EH (cell line): ENCODE data around the gene GLIPR1.
A peak's percentile ranks its signal among the peaks of the same experiment; 100 is the strongest.
"Not testable (repeated sequence)": the region's sequence is repeated elsewhere in the genome, so short reads cannot be mapped to it uniquely, and the experiment has no call there.

Source experiments
- DNase-seq: peaks from one replicate; pipeline ENCODE4 v3.0.0-alpha.2; 2015; ENCODE audit warnings: low read depth

Gene GLIPR1

DNA sequence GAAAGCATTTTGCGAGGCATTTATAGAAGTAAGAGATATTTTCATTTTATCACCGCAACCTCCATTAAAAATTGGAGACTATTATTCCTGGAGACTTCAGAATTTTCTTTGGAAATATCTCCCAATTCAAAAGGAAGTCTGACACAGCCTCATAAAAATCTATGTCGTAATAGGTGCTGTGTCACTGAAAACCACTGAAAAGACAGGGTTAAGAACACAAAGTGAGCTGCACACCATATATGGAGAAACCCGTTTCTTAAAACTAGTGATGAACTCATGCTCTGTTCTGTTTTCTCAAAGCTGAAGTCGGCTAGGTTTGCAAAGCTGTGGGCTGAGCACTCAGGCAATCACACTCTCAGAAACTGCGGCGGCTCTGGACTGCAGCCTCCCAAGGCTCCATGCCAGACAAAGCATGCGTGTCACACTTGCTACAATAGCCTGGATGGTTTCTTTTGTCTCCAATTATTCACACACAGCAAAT lies at the start of gene GLIPR1:
TSS of gene GLIPR1 (plus strand) at position 287 of the 481 bp plus-strand sequence. CDS start at position 413, 126 bp downstream.
- peak; percentile 99 for DNase-seq

DNA sequence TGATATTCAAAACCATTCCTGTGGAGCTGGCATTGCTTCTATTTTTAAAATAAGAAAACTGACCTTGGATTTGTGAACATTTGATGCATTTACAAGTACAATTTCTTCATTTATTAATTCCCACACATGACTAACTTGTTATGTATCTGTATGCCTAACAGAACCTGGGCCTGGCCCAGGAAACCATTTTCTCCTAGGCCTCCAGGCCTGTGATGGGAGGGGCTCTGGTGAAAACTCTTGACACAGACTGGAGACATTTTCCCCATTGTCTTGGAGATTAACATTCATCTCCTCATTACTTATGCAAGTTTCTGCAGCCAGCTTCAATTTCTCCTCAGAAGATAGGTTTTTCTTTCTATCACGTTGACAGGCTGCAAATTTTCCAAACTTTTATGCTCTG lies 47.6 kb upstream of the GLIPR1 start:
- DNase-seq: no peak

GRCh38 chr12:75437564-75437963 lies 43.0 kb upstream of the GLIPR1 start:
- peak; percentile 51 for DNase-seq

- DNase-seq: peak; percentile 28
Measured at GRCh38 chr12:75438059-75438754, 42.3 kb upstream of the GLIPR1 start.

DNA sequence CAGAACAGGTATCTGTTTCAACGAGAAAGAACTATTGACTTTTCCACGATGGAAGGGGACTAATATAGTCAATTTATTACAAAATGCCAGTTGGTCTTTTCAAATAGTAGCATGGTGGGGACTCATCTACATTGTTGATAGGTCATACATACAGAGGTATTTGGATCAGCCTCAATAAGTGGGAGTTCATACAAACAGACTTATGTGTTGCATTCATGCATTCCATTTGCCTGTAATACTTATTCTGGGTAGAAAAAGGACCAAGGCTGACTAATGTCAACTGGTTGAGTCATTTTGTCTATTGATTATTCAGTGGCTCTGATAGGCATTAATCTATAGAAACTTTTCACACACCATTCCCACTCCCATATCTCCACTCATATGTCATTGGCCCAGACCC lies 41.5 kb upstream of the GLIPR1 start:
- DNase-seq: no peak

DNA sequence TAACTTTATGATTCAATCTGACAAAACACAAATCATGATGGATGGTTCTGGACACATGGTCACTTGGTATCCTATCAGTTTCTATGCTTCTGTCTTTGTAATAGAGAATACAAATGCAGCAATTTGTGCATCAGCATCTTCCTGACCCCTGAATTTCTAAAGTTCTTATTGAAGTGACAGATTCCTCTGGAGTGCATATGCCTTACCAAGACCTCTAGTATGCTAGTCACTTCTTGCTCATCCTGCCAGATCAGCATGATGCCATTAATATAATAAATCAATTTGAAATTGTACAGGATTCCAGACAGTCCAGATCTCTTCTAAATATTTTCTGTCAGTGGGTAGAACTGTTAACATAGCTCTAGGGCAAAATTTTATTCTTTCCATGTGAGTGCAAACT lies 40.6 kb upstream of the GLIPR1 start:
- no peak for DNase-seq

- not testable (repeated sequence) for DNase-seq
Measured at GRCh38 chr12:75441687-75442449, 38.7 kb upstream of the GLIPR1 start.

DNA sequence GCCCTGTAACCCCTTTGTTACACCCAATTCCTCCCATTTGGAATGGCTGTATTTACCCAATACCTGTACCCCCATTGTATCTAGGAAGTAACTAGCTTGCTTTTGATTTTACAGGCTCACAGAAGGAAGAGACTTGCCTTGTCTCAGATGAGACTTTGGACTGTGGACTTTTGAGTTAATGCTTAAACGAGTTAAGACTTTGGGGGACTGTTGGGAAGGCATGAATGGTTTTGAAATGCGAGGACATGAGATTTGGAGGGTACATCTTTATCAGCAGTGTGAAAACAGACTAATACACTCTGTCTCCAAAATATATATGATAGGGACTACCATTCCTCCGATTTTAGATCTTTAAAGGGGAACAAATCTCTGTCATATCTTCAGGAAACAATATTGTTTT lies 38.1 kb upstream of the GLIPR1 start:
- not testable (repeated sequence) for DNase-seq

DNA sequence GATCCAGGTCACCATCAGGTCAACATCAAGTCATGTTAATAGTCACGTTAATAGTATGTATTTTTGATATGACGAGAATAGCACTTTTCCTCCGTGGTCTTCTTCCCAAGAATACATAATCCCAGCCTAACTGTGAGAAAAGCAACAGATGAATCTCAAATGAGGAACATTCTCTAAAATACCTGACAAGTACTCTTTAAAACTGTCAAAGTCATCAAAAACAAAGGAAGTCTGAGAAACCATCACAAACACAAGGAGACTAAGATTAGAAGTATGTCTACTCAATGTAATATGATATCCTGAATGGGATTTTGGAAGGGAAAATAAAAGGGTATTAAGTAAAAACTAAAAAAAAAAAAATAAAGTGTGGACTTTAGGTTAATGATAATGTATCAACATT lies 36.8 kb upstream of the GLIPR1 start:
- no peak for DNase-seq

- peak; percentile 77 for DNase-seq
Measured at GRCh38 chr12:75444429-75445136, 36.0 kb upstream of the GLIPR1 start.

DNA sequence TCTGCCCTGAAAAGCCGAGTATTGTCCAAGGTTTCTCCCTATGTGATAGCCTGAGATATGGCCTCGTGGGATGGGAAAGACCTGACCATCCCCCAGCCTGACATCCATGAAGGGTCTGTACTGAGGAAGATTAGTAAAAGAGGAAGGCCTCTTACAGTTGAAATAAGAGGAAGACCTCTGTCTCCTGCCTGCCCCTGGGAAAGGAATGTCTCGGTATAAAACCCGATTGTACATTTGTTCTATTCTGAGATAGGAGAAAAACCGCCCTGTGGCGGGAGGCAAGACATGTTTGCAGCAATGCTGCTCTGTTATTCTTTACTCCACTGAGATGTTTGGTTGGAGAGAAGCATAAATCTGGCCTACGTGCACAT lies 35.4 kb upstream of the GLIPR1 start:
- DNase-seq: not testable (repeated sequence)

- peak; percentile 85 for DNase-seq
Measured at GRCh38 chr12:75446857-75447256, 33.7 kb upstream of the GLIPR1 start.

- peak; percentile 31 for DNase-seq
Measured at GRCh38 chr12:75447691-75448393, 32.7 kb upstream of the GLIPR1 start.

GRCh38 chr12:75452675-75453330 lies 27.8 kb upstream of the GLIPR1 start:
- peak; percentile 55 for DNase-seq

- DNase-seq: no peak
Measured at GRCh38 chr12:75455839-75456238, 24.7 kb upstream of the GLIPR1 start.

GRCh38 chr12:75457191-75457590 lies 23.4 kb upstream of the GLIPR1 start:
- DNase-seq: no peak

- DNase-seq: not testable (repeated sequence)
Measured at GRCh38 chr12:75457866-75458265, 22.7 kb upstream of the GLIPR1 start.

GRCh38 chr12:75459755-75460154 lies 20.8 kb upstream of the GLIPR1 start:
- DNase-seq: no peak

DNA sequence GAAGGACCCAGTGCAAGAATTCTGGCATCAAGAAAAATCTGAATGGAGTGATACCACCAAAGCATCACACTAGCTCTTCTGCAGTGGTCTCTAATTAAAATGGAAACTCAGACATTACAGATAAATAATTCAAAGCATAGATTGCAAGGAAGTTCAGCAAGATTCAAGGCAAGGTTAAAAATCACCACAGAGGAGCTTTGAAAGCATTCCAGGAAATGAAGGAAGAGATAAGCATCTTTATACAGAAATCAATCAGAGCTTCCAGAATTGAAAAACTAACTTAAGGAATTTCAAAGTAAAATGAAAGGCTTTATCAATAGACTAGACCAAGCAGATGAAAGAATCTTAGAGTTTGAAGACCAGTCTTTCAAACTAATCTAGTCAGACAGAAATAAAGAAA lies 20.4 kb upstream of the GLIPR1 start:
- no peak for DNase-seq

GRCh38 chr12:75471902-75472890 lies 8.4 kb upstream of the GLIPR1 start:
- DNase-seq: peak; percentile 46
